HG03439 (cell line): ENCODE data around the gene TMEM221.

Experiments
- ATAC-seq: cut with Tn5 transposase; IDR thresholded peaks from one replicate; pipeline ENCODE4 v1.9.1; 2021; ENCODE audit warnings: mild to moderate bottlenecking, moderate library complexity; ENCODE audit not compliant: unreplicated experiment

TMEM221 gene

GRCh38 chr19:17406887-17407196, 41.6 kb downstream of the TMEM221 start:
- ATAC-seq = no peak

- no peak for ATAC-seq
Observed at GRCh38 chr19:17406046-17406886, 42.2 kb downstream of the TMEM221 start.

GRCh38 chr19:17405250-17406045, 43.0 kb downstream of the TMEM221 start, which contains the start of gene BST2:
Gene BST2 (minus strand): TSS chr19:17405630. CDS start chr19:17405575, 55 bp downstream.
- peak; percentile 84 for ATAC-seq

- ATAC-seq = no peak
Observed at GRCh38 chr19:17404621-17405249, 43.7 kb downstream of the TMEM221 start.

GRCh38 chr19:17404015-17404414, 44.5 kb downstream of the TMEM221 start:
- ATAC-seq = no peak

GRCh38 chr19:17402982-17403855, 45.2 kb downstream of the TMEM221 start:
- ATAC-seq = no peak

DNA sequence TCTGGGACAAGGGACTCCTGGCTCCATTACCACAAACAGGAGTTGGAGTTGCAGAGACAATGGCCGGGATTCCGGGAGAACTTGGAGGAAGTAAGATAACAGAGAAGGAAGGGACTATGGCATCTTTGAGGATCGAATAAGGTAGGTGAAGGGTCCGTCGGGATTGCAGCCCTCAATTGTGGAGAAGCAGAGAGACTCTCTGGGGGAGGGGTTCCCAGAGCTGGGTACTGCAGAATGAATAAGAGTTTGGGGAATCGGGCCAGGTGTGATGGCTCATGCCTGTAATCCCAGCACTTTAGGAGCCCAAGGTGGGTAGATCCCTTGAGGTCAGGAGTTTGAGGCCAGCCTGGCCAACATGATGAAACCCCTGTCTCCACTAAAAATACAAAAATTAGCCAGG, 46.8 kb downstream of the TMEM221 start:
- ATAC-seq = no peak

DNA sequence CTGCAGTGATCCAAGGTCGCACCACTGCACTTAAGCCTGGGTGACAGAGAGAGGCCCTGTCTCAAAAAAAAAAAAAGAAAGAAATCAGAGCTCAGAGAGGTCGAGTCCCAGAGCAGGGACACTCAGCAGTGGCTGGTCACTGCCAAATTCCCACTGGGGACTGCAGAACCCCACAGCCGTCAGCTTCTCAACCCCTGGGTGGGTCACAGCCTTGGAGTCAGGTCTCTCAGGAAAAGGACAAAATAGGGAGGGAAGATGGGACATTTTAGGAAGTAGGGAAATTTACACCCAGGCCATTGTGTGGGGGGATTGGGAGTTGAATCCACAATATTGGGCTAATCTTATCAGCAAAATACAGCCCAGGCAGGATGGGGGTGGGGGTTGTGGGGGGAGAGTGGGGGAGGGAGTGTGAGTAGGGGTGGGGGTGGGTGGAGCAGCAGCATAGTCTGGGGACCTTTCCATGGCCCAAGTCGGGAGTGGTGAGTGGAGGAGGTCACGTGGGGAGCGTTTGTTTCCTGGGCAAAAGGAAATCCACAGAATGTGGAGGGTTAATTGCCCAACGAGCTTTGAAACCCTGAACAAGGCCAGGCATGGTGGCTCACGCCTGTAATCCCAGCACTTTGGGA, 49.5 kb downstream of the TMEM221 start:
- no peak for ATAC-seq

- no peak for ATAC-seq
Observed at GRCh38 chr19:17394891-17395415, 53.5 kb downstream of the TMEM221 start.

DNA sequence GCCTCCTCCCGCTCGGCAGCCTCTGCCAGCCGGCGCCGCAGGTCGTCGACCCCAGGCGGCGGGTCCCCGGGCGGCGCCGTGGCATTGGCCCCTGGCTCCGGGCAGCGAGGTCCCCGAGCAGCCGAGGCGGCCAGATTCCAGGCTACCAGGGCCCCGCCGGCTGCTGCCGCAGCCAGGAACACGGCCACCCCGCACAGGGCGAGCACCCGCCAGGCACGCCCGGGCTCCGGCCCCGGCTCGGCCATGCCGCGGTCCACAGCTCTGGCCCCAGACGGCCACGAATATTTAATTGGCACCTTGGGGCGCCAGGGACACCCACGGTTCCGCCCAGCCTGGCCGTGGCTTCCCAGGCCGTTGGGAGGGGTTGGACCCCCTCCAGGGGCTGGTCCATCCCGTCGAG, 54.6 kb downstream of the TMEM221 start, which contains the start of gene CCDC194:
TSS of gene CCDC194 (minus strand) at position 283 of the 400 bp plus-strand sequence. CDS start at position 245, 38 bp downstream.
- no peak for ATAC-seq

GRCh38 chr19:17393002-17393401, 55.5 kb downstream of the TMEM221 start:
- no peak for ATAC-seq

DNA sequence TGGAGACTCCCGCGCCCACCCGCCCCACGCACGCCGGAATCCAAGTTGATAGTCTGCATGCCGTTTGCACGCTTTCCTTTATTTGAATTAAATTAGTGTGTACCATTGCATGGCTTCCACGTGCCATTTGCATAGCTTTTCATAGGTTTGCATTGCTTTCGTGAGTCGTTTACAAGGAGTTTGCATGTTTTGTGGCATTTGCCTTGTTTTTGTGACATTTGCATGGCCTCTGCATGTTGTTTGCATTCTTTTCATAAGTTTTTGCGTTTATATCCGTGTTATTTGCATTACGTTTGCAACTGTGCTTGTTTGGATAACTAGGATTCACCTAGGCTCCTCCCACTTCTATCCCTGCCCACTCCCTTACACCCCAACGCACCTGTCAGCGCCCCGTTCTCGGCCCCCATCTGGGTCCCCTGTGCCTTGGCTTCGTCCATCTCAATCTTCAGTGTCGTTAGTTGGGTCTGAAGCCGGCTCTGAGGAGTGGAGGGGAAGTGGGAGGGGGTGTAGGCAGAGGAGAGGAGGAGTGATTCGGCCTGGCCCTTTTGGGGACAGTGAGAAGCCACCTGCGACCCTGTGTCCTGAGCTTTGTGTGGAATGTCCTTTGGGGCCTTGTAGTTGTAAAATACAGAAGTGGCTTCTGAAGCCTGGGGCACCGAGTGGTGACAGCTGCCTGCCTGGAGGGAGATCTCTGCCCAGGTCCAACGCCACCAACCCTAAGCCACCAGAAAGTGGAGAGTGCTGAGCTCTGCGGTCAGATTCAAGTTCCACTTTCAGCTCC, 56.9 kb downstream of the TMEM221 start:
- peak; percentile 3 for ATAC-seq

DNA sequence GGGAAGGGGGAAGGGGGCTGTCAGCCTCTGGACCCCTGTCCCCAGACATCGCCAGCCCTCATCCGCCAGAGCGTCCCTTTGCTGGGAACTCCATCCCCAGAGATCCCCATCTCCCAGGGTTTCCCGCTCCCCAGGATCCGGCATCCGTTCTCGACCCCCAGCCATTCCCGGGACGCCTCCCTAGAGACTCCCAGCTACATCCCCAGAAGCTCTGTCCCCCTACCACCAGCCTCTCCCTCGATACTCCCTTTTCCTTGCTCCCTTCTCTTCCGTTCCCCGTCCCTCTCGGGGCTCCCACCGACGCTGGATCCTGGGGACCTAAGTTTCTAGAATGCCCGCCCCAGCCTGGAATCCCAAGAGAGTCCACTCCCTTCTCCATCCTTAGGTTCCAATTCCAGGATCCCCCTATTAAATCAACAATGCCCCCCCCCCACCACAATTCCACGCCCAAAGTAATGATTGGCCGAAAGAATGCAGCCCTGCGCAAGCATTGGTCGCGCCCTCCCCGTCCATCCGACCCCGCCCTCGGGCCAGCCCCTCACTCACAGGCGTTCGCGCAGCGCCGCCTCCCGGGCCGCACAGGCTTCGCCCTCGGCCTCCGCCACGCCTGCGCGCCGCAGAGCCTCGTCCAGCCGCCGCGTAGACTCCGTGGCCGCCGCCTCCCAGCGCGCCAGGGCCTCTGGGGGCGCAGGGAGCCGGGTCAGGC, 57.6 kb downstream of the TMEM221 start:
- ATAC-seq = peak; percentile 87

DNA sequence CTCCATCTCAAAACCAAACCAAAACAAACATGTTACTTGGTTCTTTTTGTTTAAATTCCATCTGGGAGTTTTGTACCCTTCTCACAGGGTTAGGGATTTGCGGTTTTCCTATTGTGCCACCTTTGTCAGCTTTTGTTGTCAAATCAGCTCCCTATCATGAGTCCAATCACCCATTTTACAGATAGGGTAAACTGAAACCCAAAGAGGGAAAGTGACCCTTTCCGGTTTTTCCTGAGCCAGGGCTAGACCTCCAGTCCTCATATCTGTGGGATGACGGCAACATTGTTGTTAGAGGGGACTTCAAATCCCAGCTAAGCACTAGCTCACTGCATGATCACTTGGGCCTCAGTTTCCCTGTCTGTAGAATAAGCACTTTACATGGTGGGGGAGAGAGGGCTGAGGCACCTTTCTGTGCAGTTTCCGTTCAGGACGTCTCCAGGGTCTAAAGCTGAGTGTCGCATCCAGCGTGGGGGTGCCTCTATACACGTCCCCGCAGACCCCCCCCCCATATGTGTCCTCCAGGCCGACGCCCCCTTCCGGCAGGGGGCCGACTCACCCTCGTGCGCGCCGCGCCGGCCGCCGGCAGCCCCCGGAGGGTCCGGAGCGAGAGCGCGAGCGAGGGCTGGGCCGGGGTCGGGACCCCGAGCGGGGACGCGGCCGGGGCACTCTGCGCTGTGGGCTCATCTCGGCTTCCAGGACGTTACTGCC, 58.4 kb downstream of the TMEM221 start:
- ATAC-seq = no peak

DNA sequence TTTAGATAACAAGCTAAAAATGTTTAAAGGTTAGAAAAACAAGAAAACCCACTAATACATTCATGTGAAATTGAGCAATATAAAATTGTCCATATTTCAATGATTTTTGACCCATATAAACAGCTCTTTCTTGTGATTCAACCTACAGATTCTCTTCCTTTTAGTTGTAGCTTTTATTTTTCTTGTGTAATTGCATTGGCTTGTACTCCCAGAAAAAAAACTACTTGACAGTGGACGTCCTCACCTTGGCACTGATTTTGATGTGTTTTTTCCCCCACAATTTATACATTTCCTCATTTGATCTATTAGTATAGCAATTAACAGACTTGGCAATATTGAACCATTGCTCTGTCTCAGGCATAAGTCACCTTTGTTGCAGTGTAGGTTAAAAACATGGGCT, 59.2 kb downstream of the TMEM221 start:
- ATAC-seq = no peak

DNA sequence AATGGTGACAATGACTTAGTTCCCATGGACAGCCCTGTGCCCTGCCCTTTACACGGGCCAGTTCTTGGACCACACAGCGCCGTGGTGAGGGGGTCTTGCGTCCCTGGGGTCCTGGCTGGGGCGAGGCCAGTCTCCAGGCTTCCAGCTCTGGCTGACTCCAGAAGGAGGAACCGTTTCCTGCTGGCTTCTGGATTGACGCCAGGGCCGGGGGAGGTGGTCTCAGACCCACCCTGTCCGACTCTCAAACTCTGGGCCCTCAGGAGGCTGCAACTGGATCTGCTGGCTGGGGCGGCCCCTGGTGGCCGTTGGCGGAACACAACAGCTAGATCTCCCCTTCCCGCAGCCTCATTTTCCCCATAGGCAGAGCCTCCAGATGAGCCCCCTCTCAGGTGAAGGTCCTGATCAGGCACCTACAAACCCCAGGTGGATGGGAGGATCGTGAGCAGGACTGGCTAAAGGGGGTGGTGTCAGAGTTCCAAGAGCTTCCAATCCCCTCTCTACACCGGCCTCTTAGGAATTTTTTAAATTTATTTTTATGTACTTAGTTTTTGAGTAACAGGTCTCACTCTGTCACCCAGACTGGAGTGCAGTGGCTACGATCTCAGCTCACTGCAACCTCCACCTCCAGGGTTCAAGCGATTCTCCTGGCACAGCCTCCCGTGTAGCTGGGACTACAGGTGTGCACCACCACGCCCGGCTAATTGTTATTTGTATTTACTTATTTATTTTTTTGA, 62.4 kb downstream of the TMEM221 start:
- ATAC-seq = no peak
